A549 (cell line): ENCODE results near the gene FKBP2. TPM values are rescaled to one million over a fixed set of nuclear protein-coding genes. Genes with fewer than 3 reads are reported as not detected.
"Not testable (repeated sequence)": the region's sequence is repeated elsewhere in the genome, so short reads cannot be mapped to it uniquely, and the experiment has no call there.

Source experiments
- ATAC-seq, 2 experiments: fragments of 200-7000 bp in 1 of 2; fragments of >200 bp in 1 of 2; cut with Nextera tagmentation in 1 of 2; cut with Tn5 transposase in 1 of 2; 3 replicates each; pipeline versions ENCODE4 v1.8.0 to v1.9.1; 2018 to 2020; ENCODE audit warnings: mild to moderate bottlenecking in 1 of 2, moderate library complexity in 1 of 2
- CTCF ChIA-PET: fragments of 300-600 bp; sonication (Branson Sonifier 250); formaldehyde crosslinking; extraction: SDS; loops from one replicate; lab custom pipeline; 2021; ENCODE audit warnings: antibody characterized with exemption, inconsistent platforms; lab: Yijun Ruan, JAX
- POLR2A ChIA-PET: fragments of 350-600 bp; formaldehyde crosslinking; extraction: SDS; loops from one replicate; lab custom pipeline; 2021; ENCODE audit warnings: antibody characterized with exemption, inconsistent platforms; lab: Yijun Ruan, JAX
- DNase-seq, 2 experiments: peaks; one replicate each; pipeline versions ENCODE4 v3.0.0 to v3.0.0-alpha.2; 2011 to 2016; ENCODE audit warnings: low read depth in 1 of 2, low spot score in 1 of 2
- FAIRE-seq: peaks from 2 replicates; lab custom pipeline; 2011; peaks lifted over from hg19 to GRCh38; lab: Jason Lieb, UNC
- H3K27ac ChIP-seq, 2 experiments: fragments of >200 bp; sonication (Bioruptor Twin); formaldehyde crosslinking; 3 replicates each; pipeline ENCODE4 v1.5.1; 2016 to 2017
- H3K4me1 ChIP-seq: fragments of >200 bp; sonication (Bioruptor Twin); formaldehyde crosslinking; 3 replicates; pipeline ENCODE4 v1.6.1; 2016
- H3K4me2 ChIP-seq: fragments of >200 bp; sonication (Bioruptor Twin); formaldehyde crosslinking; 3 replicates; pipeline ENCODE4 v1.6.1; 2016
- H3K4me3 ChIP-seq: fragments of >200 bp; sonication (Bioruptor Twin); formaldehyde crosslinking; 3 replicates; pipeline ENCODE4 v1.5.1; 2016
- H3K9me3 ChIP-seq: fragments of >200 bp; sonication (Bioruptor Twin); formaldehyde crosslinking; 3 replicates; pipeline ENCODE4 v1.6.1; 2016
- ATOH8 ChIP-seq: fragments of 250-450 bp; sonication (Bioruptor Pico); IDR thresholded peaks from 2 replicates; pipeline ENCODE4 v1.5.0; 2020; ENCODE audit warnings: low read depth, mild to moderate bottlenecking, moderate library complexity
- BCL3 ChIP-seq: fragments of >200 bp; sonication (Bioruptor Twin); formaldehyde crosslinking; IDR thresholded peaks from 3 replicates; pipeline ENCODE4 v1.6.1; 2016
- CBX2 ChIP-seq: fragments of 200-600 bp; sonication (generic); IDR thresholded peaks from 2 replicates; pipeline ENCODE4 v1.6.1; 2016; ENCODE audit warnings: low read depth, mild to moderate bottlenecking, borderline replicate concordance
- E2F6 ChIP-seq: IDR thresholded peaks from 2 replicates; pipeline ENCODE4 v1.6.1; 2012; ENCODE audit warnings: low read depth, borderline replicate concordance
- EHF ChIP-seq: fragments of 250-450 bp; sonication (Bioruptor Pico); IDR thresholded peaks from 2 replicates; pipeline ENCODE4 v1.5.0; 2020; ENCODE audit warnings: mild to moderate bottlenecking
- EHMT2 ChIP-seq: fragments of 200-600 bp; sonication (generic); IDR thresholded peaks from 2 replicates; pipeline ENCODE4 v1.6.1; 2016; ENCODE audit warnings: antibody characterized with exemption, low read depth, mild to moderate bottlenecking, moderate library complexity
- FOSL2 ChIP-seq, 2 experiments: fragments of 450-650 bp in 1 of 2; fragments of >200 bp in 1 of 2; sonication (Bioruptor Twin) in 1 of 2; formaldehyde crosslinking; IDR thresholded peaks; 2 replicates each; pipeline versions ENCODE4 v1.5.0 to v1.6.1; 2016 to 2020; ENCODE audit warnings: mild to moderate bottlenecking in 1 of 2, moderate library complexity in 1 of 2
- GATA3 ChIP-seq: IDR thresholded peaks from 2 replicates; pipeline ENCODE4 v1.6.1; 2012; ENCODE audit warnings: borderline replicate concordance
- HDAC2 ChIP-seq: fragments of 200-600 bp; sonication (generic); IDR thresholded peaks from 2 replicates; pipeline ENCODE4 v1.6.1; 2016
- HMGXB4 ChIP-seq: fragments of 250-450 bp; sonication (Bioruptor Pico); IDR thresholded peaks from 2 replicates; pipeline ENCODE4 v1.5.0; 2021; ENCODE audit warnings: mild to moderate bottlenecking, moderate library complexity, borderline replicate concordance
- HOXA7 ChIP-seq: fragments of 250-450 bp; sonication (Bioruptor Pico); IDR thresholded peaks from 2 replicates; pipeline ENCODE4 v1.5.0; 2020; ENCODE audit warnings: mild to moderate bottlenecking, moderate library complexity
- JUN ChIP-seq, 2 experiments: fragments of >200 bp; sonication (Bioruptor Twin); formaldehyde crosslinking; IDR thresholded peaks; 2 replicates in 1 of 2; 3 replicates in 1 of 2; pipeline ENCODE4 v1.6.1; 2016 to 2017
- KDM1A ChIP-seq: fragments of 200-600 bp; sonication (generic); IDR thresholded peaks from 2 replicates; pipeline ENCODE4 v1.6.1; 2016; ENCODE audit warnings: low read depth, mild to moderate bottlenecking
- MAX ChIP-seq: IDR thresholded peaks from 2 replicates; pipeline ENCODE4 v1.6.1; 2012
- MAZ ChIP-seq: fragments of 150-350 bp; IDR thresholded peaks from 2 replicates; pipeline ENCODE4 v1.6.1; 2014; ENCODE audit warnings: antibody characterized with exemption, low read depth, low read length, borderline replicate concordance
- MYC ChIP-seq: IDR thresholded peaks from 2 replicates; pipeline ENCODE4 v1.6.1; 2012; ENCODE audit warnings: mild to moderate bottlenecking, inconsistent platforms, low read length, improper control_type of control experiment, borderline replicate concordance
- NPAS2 ChIP-seq: fragments of 250-450 bp; sonication (Bioruptor Pico); IDR thresholded peaks from 2 replicates; pipeline ENCODE4 v1.8.0; 2022; ENCODE audit warnings: mild to moderate bottlenecking, moderate library complexity, borderline replicate concordance
- POLR2A ChIP-seq: IDR thresholded peaks from 2 replicates; pipeline ENCODE4 v1.6.1; 2012; ENCODE audit warnings: mild to moderate bottlenecking, low read length
- POLR2AphosphoS2 ChIP-seq: conservative IDR thresholded peaks from 2 replicates; pipeline ENCODE4 v1.6.1; 2012; ENCODE audit warnings: low read length, improper control_type of control experiment, inconsistent platforms
- RCOR1 ChIP-seq: fragments of 150-350 bp; IDR thresholded peaks from 2 replicates; pipeline ENCODE4 v1.6.1; 2014; ENCODE audit warnings: antibody characterized with exemption, low read length, low read depth
- RFX5 ChIP-seq: fragments of 450-650 bp; IDR thresholded peaks from 2 replicates; pipeline ENCODE4 v1.7.1; 2014; ENCODE audit warnings: antibody characterized with exemption, mild to moderate bottlenecking, moderate library complexity
- TP53 ChIP-seq: fragments of 250-450 bp; sonication (Bioruptor Pico); IDR thresholded peaks from 2 replicates; pipeline ENCODE4 v1.5.0; 2021; ENCODE audit warnings: mild to moderate bottlenecking, moderate library complexity
- WGBS: methylation state at CpG from one replicate; pipeline ENCODE4 v1.1.6; 2017; ENCODE audit errors: missing lambda C conversion rate; 5-methylcytosine and 5-hydroxymethylcytosine counted together
- polyA plus RNA-seq, 4 experiments: library from polyadenylated mRNA; depleted of rRNA in 3 of 4; stranded (reverse); fragments of >200 nt; fragmentation: RNase III in 1 of 4; extraction: RNeasy Plus Mini Kit Qiagen cat#74134 plus additional on column Dnase treatment in 1 of 4; gene quantifications; 2 replicates in 3 of 4; 3 replicates in 1 of 4; pipeline ENCODE4 v1.2.3, GENCODE V29; 2011 to 2017

The FKBP2 gene
- polyA plus RNA-seq, 2 of the 4 experiments (the other 2 are of a cell fraction) = 40.5 to 131 TPM

GRCh38 chr11:64245797-64246620 is 5.1 kb downstream of the FKBP2 start:
- DNase-seq (peak; percentile 88 to 91), FAIRE-seq (no peak), ATAC-seq (peak; percentile 6 to 12; a peak in 5 of 6 replicates)
- ChIA-PET POLR2A (interaction anchor here (1.1 to 6.0 kb wide), 5 partner anchors 24 to 60 kb away, joined by 3 to 53 read pairs (median 10); partner anchors contain the start of genes ESRRA and STIP1), CTCF (interaction anchor here (0.8 to 12.2 kb wide), 12 partner anchors 10 to 109 kb away, joined by 3 to 220 read pairs (median 5); partner anchors contain the start of genes BAD, CATSPERZ, ESRRA and NUDT22)
- H3K4me2 ChIP-seq = peak overlapping the region; percentile 100
- H3K4me1 ChIP-seq = peaks cover 45% of the 10 kb centered on the region
- H3K27ac ChIP-seq = peak overlapping the region; percentile 99 to 100
- no peaks in the 10 kb centered on the region for H3K9me3 ChIP-seq
- peak overlapping the region; percentile 84 for H3K4me3 ChIP-seq
- TF ChIP-seq EHMT2 (no peak), RFX5 (no peak), RCOR1 (no peak), HDAC2 (no peak), ATOH8 (CRISPR knock-in tag) (no peak), FOSL2 (IDR thresholded peaks at IDR 0.05) (peak; percentile 47; the same call in 1 of the 2 replicates), FOSL2 (CRISPR knock-in tag; IDR thresholded peaks at IDR 0.05) (peak; percentile 94), MAX (peak; percentile 68), EHF (CRISPR knock-in tag) (no peak), E2F6 (no peak), HOXA7 (CRISPR knock-in tag) (no peak), BCL3 (no peak), POLR2AphosphoS2 (no peak), JUN (IDR thresholded peaks at IDR 0.05) (no peak; a peak in 2 of 5 replicates), GATA3 (peak; percentile 56; the same call in 1 of the 2 replicates), KDM1A (no peak), TP53 (CRISPR knock-in tag) (peak; percentile 50; the same call in 1 of the 2 replicates), CBX2 (no peak), MAZ (no peak), POLR2A (peak; percentile 92), HMGXB4 (CRISPR knock-in tag) (no peak; the same call in 1 of the 2 replicates)
- under 1% methylated on average over 28 of the region's 46 CpGs for WGBS

GRCh38 chr11:64246621-64246870 is 5.7 kb downstream of the FKBP2 start:
- H3K9me3 ChIP-seq, ATAC-seq, DNase-seq, FAIRE-seq: not testable (repeated sequence)
- ChIA-PET CTCF (interaction anchor here (0.8 to 12.2 kb wide), 9 partner anchors 9 to 108 kb away, joined by 3 to 220 read pairs (median 4); partner anchors contain the start of genes BAD, CATSPERZ, ESRRA and NUDT22), POLR2A (interaction anchor here (0.6 to 6.0 kb wide), 6 partner anchors 20 to 1395 kb away, joined by 3 to 53 read pairs (median 8); partner anchors contain the start of genes ESRRA, NUDT22, STIP1 and TRPT1)
- Histone ChIP-seq H3K4me2 (peak overlapping the region; percentile 100), H3K4me1 (peaks cover 45% of the 10 kb centered on the region), H3K4me3 (peak overlapping the region; percentile 84), H3K27ac (peak overlapping the region; percentile 99 to 100)
- no CpG with 5 or more reads among the region's 43 CpGs for WGBS
- TF ChIP-seq JUN (IDR thresholded peaks at IDR 0.05) (peak; percentile 42 to 65; a peak in 3 of 5 replicates), BCL3 (peak; percentile 30; the same call in 1 of the 3 replicates), MAX (0 out of 2 replicates have a peak, but pooled peaks have one; percentile 8), NPAS2 (CRISPR knock-in tag) (0 out of 2 replicates have a peak, but pooled peaks have one; percentile 15), MYC (peak; percentile 34; the same call in 1 of the 2 replicates)
